HG02588 (cell line): ENCODE measurements around the gene CCDC32.
A peak's percentile ranks its signal among the peaks of the same experiment; 100 is the strongest.
"Not testable (repeated sequence)": the region's sequence is repeated elsewhere in the genome, so short reads cannot be mapped to it uniquely, and the experiment has no call there.

Source experiments
- ATAC-seq: cut with Tn5 transposase; IDR thresholded peaks from one replicate; pipeline ENCODE4 v1.9.1; 2021; ENCODE audit warnings: mild to moderate bottlenecking, moderate library complexity; ENCODE audit not compliant: unreplicated experiment

CCDC32 gene

DNA sequence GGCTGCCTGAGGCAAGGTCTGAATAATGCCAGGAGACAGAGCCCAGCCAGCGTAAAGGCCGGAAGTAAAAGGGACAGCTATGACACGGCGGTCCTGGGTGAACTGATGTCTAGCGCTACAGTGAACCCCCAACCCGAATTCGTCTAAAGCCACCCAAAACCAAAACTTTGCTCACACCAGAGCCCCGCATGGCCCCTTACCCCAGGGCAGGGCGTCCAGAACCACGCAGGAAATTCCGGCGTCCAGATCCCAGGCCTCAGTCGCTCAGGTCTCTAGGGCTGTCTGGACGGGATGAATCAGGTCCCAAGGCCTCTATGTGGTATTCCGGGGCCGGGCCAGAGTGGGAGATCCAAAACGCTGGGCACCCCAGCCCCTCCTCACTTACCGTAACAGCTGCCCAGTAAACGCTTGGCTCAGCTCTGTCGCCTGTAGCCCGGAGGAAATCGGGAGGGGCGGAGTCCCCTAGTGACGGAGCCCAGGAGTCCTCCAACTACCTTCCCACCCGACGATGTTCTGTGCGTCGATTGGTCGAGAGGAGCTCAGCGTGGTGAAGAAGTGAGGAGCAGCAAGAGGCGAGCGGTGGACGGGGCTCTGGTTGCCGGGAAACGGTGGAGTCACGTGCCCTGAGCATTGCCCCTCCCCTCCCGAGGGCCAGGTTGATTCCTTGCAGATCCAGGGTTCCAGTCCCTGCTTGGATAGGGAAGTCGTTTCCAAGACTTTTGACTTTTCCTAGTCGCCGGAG is at the start of gene CCDC32:
CCDC32 (minus strand) TSS at position 452 of the 742 bp plus-strand sequence. CDS start 2,027 bp downstream, outside the sequence.
- peak; percentile 95 for ATAC-seq

GRCh38 chr15:40613080-40613479 is 48.2 kb upstream of the CCDC32 start:
- no peak for ATAC-seq

DNA sequence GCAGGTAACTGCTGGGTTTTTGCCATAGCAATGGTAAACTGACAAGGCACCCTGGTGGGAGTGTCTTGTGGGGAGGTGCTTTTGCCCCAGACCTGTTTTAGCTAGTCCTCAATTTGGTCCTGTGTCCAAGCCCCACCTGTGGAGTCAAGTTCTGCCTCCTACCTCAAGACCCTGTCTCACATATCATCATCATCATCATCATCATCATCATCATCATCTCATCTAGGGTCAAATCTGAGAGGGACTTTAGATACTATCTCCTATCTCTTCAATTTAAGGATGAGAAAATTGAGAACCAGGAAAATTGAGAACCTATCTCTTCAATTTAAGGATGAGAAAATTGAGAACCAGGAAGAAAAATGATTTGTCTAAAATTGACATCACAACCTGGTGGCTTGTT is 39.1 kb upstream of the CCDC32 start:
- no peak for ATAC-seq

DNA sequence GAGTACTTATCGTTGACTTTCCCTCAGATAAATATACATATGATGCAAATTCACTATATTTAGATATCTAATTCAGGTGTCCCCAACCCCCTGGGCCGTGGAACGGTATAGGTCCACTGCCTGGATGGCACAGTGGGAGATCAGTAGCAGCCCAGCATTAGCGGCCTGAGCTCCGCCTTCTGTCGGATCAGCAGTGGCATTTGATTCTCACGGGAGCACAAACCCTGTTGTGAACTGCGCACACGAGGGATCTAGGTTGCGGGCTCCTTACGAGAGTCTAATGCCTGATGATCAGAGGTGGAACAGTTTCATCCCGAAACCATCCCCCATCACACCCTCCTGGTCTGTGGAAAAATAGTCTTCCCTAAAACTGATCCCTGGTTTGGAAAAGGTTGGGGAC is 36.1 kb upstream of the CCDC32 start:
- no peak for ATAC-seq

- no peak for ATAC-seq
Observed at GRCh38 chr15:40598672-40599071, 33.8 kb upstream of the CCDC32 start.

DNA sequence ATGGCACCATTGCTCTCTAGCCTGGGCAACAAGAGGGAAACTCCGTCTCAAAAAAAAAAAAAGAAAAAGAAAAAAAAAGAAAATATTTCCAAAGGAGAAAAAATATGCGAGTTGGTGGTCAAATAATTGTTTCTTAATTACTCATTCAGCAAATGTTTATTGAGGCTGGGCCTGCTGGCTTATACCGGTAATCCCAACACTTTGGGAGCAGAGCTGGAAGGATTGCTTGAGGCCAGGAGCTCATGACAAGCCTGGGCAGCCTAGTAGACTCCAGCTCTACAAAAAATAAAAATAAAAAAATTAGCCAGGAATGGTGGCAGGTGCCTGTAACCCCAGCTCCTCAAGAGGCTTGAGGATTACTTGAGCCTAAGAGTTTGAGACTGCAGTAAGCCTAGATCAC is 33.3 kb upstream of the CCDC32 start:
- ATAC-seq: no peak

GRCh38 chr15:40597024-40597423 is 32.2 kb upstream of the CCDC32 start:
- no peak for ATAC-seq

DNA sequence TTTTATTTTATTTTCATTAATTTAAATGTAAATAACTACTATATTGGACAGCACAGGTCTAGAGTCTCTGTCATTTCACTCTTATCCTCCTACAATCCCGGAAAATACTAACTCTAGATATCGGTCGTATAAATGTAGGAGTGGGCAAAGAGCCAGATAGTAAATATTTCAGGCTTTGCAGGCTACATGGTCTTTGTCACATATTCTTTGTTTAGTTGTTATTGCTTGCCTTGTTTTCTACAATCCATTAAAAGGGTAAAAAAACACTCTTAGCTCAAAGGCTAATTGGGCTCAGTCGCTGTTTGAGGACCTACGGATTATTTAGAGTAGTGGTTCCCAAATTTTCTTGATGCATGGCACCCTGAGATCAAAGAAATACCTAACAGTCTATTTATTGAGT is 30.9 kb upstream of the CCDC32 start:
- no peak for ATAC-seq

DNA sequence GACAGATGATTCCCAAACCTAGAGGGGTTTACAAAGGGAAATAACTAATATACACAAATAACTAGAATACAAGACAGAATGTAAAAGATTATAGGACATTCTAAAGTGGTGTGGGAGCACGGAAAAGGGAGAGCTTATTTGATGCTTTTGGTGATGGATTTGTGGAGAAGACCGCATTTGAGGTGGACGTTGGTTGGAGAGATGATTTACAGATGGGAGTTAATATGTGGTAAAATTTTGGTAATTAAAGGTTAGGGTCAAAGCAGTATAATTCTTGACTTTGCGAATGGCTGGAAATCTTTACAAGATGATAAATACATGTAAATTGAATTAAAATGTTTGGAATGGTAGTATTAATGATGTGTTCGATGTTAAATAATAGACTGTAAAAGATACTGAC is 30.4 kb upstream of the CCDC32 start:
- ATAC-seq: no peak

DNA sequence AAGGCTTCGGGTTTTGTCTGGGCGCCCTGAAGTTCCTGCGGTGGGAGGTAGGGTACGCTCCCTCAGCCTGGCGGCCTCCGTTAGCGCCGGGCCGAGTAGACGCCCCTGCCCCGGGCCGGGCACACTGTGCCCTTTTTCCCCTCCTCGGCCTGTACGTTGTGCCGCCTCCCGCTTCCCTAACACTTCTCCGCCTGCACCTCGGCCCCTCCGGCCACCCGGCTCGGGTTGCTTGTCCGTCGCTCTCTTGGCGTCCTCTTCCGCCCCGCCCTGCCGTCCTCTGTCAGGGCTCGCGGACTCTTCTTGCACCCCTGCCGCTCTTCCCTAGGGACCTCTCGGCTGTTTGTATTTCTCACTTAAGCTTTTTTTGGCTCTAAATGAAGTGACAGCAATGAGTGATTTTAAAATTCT is 29.6 kb upstream of the CCDC32 start:
- peak; percentile 41 for ATAC-seq

DNA sequence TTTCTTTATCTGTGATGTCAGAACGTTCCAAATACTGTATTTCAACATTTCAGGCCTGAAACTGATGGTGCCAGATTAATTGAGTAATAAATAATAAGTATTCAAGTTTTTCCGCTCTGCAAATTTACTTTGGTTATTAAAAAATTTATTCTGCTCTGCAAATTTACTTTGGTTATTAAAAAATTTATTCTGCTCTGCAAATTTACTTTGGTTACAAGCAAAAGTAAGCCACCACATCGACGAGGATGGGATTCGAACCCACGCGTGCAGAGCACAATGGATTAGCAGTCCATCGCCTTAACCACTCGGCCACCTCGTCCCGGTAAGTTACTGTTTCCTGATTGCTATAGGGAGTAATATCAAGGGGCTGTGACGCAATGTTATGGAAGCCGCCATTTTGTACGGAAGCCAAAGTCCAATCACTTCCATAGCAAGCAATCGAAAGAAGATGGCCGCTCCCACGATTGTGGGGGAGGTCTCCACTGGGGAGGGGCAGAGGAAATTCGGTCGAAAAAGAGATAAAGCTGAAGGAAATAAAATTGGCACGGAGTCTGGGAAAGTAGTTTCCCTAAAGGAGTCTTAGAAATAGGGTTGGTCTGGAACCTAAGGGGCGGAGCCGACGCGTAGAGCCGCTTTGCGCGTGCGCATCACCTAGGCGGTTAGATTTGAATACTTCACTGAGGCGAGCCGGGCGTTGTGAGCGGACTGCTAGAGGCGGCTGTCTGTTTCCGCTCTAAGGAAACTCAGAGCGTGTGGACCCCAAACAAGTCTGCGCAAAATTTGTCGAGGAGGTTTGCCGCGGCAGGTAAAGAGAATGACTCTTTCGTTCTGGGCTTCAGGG is 29.0 kb upstream of the CCDC32 start, which contains the start of gene KNL1:
KNL1 (plus strand) TSS at position 662 of the 841 bp plus-strand sequence. CDS start 8,683 bp downstream, outside the sequence.
- peak; percentile 72 for ATAC-seq

DNA sequence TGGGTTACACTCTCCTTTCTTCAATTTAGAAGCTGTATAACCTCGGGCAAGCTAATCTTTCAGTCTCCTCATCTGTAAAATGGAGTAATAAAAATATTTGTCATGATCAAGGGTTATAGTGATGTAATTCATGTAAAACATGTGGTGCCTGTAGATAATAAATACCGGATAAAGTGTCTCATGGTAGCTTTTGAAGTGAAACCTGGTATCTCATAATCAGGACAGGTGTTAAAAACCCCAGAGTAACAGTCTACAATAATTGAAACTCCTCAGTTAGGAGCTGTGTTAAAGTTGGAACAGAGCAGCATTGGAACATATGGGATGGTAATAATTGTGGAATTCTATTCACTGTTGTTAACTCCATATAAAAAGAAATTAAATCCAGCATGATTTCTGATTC is 28.3 kb upstream of the CCDC32 start:
- no peak for ATAC-seq

DNA sequence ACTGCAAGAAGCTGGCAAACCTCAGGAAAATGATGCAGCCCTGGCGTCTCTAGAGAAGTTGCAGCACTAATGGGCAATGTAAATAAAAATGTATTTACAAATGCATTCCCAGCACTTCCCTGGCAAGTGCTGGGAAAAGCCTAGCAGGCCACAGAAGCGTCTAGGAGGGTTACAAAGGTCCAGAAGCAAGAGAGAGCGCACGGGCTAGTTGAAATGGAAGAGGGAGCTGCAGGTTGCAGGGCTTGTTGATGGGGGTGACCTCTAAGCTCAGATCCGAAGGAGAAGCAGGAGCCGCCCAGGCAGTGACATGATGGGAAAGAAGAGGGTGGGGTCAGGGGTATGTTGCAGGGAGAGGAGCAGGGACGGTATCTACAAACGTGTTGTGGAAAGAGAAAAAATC is 26.5 kb upstream of the CCDC32 start:
- ATAC-seq: no peak

- ATAC-seq: no peak
Observed at GRCh38 chr15:40590667-40591050, 25.8 kb upstream of the CCDC32 start.

DNA sequence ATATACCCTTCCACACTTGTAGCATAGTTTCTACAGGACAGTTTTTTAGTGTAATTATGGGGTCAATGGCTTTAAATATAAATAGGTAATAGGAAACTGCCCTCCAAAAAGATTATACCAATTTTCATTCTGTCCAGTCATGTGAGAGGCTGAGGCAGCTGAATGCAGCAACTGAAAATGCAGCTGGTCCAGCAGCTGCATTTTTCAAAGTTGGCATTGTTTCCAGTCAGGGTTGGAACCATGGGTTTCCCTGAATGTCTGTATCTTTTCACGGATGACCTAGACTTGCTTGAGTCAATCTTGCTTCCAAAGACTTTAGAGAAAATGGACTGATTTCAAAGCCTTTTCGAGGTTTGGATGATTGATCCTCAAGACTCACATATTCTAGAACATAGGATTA is 19.3 kb upstream of the CCDC32 start:
- no peak for ATAC-seq

- ATAC-seq: no peak
Observed at GRCh38 chr15:40582726-40583246, 17.9 kb upstream of the CCDC32 start.

DNA sequence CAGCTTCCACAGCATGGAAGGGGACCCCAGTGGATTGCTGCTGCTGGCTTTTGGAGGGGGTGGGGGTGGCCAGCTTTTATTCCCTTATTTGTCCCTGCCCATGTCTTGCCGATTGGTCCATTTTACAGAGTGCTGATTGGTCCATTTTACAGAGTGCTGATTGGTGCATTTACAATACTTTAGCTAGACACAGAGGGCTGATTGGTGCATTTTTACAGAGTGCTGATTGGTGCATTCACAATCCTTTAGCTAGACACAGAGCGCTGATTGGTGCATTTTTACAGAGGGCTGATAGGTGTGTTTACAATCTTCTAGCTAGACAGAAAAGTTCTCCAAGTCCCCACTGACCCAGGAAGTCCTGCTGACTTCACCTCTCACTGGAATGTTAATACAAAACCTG is 17.0 kb upstream of the CCDC32 start:
- ATAC-seq: not testable (repeated sequence)

GRCh38 chr15:40578892-40579291 is 14.1 kb upstream of the CCDC32 start:
- no peak for ATAC-seq

GRCh38 chr15:40576914-40577313 is 12.1 kb upstream of the CCDC32 start:
- not testable (repeated sequence) for ATAC-seq

DNA sequence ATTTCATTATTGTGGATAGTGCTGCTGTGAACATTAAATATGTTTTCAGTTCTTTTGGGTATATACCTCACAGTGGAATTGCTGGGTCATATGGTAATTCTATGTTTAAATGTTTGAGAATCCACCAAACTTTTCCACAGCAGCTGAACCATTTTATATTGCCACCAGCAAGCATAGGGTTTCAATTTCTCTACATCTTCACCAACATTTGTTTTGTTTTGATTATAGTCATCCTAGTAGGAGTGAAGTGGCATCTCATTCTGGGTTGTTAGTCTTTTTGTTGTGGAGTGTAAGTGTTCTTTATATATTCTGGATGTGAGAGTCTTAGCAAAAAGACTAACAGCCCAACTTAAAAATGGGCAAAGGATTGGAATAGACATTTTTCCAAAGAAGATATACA is 10.3 kb upstream of the CCDC32 start:
- no peak for ATAC-seq

DNA sequence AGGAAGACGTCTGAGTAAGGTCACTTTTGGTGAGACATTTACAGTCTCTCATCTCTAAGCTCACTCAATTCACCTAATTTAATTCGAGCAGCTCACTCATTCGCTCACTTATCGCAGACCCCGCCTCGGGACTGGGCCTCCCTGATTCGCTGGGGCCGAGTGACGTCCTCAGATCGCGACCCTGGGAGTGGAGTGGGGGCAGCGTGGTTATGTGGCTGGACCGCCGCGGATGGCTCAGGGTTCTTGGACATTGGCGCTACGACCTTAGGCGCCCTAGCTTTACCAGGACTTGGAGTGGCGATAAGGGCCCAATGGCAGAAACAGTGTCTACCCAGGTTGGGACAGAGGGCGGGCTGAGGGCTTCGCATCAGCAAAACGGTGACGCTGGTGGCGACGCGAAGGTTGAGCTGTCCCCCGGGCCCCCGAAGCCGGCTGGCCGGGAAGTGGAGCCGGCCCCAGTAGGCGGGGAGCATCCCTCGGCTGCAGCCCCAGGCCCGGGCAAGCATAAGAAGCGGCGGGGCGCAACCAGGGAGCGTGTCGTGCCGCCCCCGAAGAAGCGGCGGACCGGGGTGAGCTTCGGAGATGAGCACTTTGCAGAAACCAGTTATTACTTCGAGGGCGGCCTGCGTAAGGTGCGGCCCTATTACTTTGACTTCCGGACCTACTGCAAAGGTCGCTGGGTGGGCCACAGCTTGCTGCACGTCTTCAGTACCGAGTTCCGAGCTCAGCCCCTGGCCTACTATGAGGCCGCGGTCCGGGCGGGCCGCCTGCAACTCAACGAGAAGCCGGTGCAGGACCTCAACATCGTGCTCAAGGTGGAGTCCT is 4.5 kb upstream of the CCDC32 start, which contains the start of gene RPUSD2:
RPUSD2 (plus strand) TSS at position 171 of the 825 bp plus-strand sequence; CDS start at position 210, 39 bp downstream.
- ATAC-seq: peak; percentile 31
